Neural cell (in vitro differentiated cells): Measurements from ENCODE around the gene ZNF785.

Experiments used
- EZH2 ChIP-seq: fragments of 200-600, 300-800 bp; shearing (Covaris generic), sonication (generic); IDR thresholded peaks from 2 replicates; pipeline ENCODE4 v1.6.1; 2014; ENCODE audit warnings: antibody characterized with exemption, low read length, borderline replicate concordance, mild to moderate bottlenecking; ENCODE audit not compliant: insufficient read depth, poor library complexity, severe bottlenecking
- TF ChIP-seq, protein P1 (sequence below): IDR thresholded peaks from 2 replicates; pipeline ENCODE4 v1.6.1; 2012; ENCODE audit warnings: borderline replicate concordance
- TF ChIP-seq, protein P2 (sequence below): fragments of 450-650 bp; IDR thresholded peaks from 2 replicates; pipeline ENCODE4 v1.5.1; 2014; ENCODE audit warnings: antibody characterized with exemption, mild to moderate bottlenecking, moderate library complexity; ENCODE audit not compliant: poor library complexity, severe bottlenecking

- TF ChIP-seq, protein P1, sequence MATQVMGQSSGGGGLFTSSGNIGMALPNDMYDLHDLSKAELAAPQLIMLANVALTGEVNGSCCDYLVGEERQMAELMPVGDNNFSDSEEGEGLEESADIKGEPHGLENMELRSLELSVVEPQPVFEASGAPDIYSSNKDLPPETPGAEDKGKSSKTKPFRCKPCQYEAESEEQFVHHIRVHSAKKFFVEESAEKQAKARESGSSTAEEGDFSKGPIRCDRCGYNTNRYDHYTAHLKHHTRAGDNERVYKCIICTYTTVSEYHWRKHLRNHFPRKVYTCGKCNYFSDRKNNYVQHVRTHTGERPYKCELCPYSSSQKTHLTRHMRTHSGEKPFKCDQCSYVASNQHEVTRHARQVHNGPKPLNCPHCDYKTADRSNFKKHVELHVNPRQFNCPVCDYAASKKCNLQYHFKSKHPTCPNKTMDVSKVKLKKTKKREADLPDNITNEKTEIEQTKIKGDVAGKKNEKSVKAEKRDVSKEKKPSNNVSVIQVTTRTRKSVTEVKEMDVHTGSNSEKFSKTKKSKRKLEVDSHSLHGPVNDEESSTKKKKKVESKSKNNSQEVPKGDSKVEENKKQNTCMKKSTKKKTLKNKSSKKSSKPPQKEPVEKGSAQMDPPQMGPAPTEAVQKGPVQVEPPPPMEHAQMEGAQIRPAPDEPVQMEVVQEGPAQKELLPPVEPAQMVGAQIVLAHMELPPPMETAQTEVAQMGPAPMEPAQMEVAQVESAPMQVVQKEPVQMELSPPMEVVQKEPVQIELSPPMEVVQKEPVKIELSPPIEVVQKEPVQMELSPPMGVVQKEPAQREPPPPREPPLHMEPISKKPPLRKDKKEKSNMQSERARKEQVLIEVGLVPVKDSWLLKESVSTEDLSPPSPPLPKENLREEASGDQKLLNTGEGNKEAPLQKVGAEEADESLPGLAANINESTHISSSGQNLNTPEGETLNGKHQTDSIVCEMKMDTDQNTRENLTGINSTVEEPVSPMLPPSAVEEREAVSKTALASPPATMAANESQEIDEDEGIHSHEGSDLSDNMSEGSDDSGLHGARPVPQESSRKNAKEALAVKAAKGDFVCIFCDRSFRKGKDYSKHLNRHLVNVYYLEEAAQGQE: no peak
- TF ChIP-seq, protein P2, sequence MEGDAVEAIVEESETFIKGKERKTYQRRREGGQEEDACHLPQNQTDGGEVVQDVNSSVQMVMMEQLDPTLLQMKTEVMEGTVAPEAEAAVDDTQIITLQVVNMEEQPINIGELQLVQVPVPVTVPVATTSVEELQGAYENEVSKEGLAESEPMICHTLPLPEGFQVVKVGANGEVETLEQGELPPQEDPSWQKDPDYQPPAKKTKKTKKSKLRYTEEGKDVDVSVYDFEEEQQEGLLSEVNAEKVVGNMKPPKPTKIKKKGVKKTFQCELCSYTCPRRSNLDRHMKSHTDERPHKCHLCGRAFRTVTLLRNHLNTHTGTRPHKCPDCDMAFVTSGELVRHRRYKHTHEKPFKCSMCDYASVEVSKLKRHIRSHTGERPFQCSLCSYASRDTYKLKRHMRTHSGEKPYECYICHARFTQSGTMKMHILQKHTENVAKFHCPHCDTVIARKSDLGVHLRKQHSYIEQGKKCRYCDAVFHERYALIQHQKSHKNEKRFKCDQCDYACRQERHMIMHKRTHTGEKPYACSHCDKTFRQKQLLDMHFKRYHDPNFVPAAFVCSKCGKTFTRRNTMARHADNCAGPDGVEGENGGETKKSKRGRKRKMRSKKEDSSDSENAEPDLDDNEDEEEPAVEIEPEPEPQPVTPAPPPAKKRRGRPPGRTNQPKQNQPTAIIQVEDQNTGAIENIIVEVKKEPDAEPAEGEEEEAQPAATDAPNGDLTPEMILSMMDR: no peak
- no peak for TF ChIP-seq EZH2
Observed at GRCh38 chr16:30619638-30620037, 34.1 kb upstream of the ZNF785 start.
